NCI-H1092 treated with DMSO at 0.1 percent for 48 hours (cell line): Measurements from ENCODE around the gene ZBTB20.

Source experiments
- DNase-seq: peaks from one replicate; lab custom pipeline; 2025; lab: John Stamatoyannopoulos, UW

The ZBTB20 gene

GRCh38 chr3:114673481-114673880, 473.6 kb downstream of the ZBTB20 start:
- DNase-seq, result no peak

GRCh38 chr3:114672692-114673447, 474.2 kb downstream of the ZBTB20 start:
- no peak for DNase-seq

GRCh38 chr3:114671741-114672510, 475.2 kb downstream of the ZBTB20 start:
- no peak for DNase-seq

GRCh38 chr3:114669614-114670013, 477.5 kb downstream of the ZBTB20 start:
- DNase-seq, result no peak

GRCh38 chr3:114668099-114668498, 479.0 kb downstream of the ZBTB20 start:
- DNase-seq, result no peak

GRCh38 chr3:114666623-114667022, 480.5 kb downstream of the ZBTB20 start:
- DNase-seq, result no peak

- no peak for DNase-seq
Measured at GRCh38 chr3:114664006-114664405, 483.1 kb downstream of the ZBTB20 start.

- DNase-seq, result no peak
Measured at GRCh38 chr3:114660808-114661207, 486.3 kb downstream of the ZBTB20 start.

GRCh38 chr3:114660124-114660523, 487.0 kb downstream of the ZBTB20 start:
- no peak for DNase-seq

GRCh38 chr3:114659109-114660061, 487.7 kb downstream of the ZBTB20 start:
- no peak for DNase-seq

- no peak for DNase-seq
Measured at GRCh38 chr3:114651555-114651954, 495.5 kb downstream of the ZBTB20 start.

- no peak for DNase-seq
Measured at GRCh38 chr3:114650808-114651207, 496.3 kb downstream of the ZBTB20 start.

GRCh38 chr3:114649331-114649730, 497.8 kb downstream of the ZBTB20 start:
- no peak for DNase-seq

GRCh38 chr3:114646526-114646925, 500.6 kb downstream of the ZBTB20 start:
- no peak for DNase-seq

- DNase-seq, result no peak
Measured at GRCh38 chr3:114645392-114645791, 501.7 kb downstream of the ZBTB20 start.

- no peak for DNase-seq
Measured at GRCh38 chr3:114644367-114644766, 502.7 kb downstream of the ZBTB20 start.

GRCh38 chr3:114642951-114643741, 503.9 kb downstream of the ZBTB20 start:
- no peak for DNase-seq

GRCh38 chr3:114640126-114640525, 507.0 kb downstream of the ZBTB20 start:
- DNase-seq, result no peak

- no peak for DNase-seq
Measured at GRCh38 chr3:114639171-114639570, 507.9 kb downstream of the ZBTB20 start.

- no peak for DNase-seq
Measured at GRCh38 chr3:114635878-114636277, 511.2 kb downstream of the ZBTB20 start.

GRCh38 chr3:114634635-114635034, 512.5 kb downstream of the ZBTB20 start:
- DNase-seq, result no peak
